Mucosa of stomach (tissue), 1 donor: ENCODE measurements around the gene ITGA1.

Source experiments
- H3K27me3 ChIP-seq: one replicate; pipeline ENCODE4 v1.7.0; 2013; ENCODE audit warnings: mild to moderate bottlenecking, low read length; ENCODE audit not compliant: control insufficient read depth, insufficient read depth
- H3K36me3 ChIP-seq: one replicate; pipeline ENCODE4 v1.7.0; 2013; ENCODE audit warnings: low read length; ENCODE audit not compliant: control insufficient read depth, insufficient read depth
- H3K4me1 ChIP-seq: one replicate; pipeline ENCODE4 v1.7.0; 2013; ENCODE audit warnings: mild to moderate bottlenecking, low read length; ENCODE audit not compliant: control insufficient read depth, insufficient read depth
- H3K4me3 ChIP-seq: one replicate; pipeline ENCODE4 v1.7.0; 2013; ENCODE audit warnings: low read length
- H3K9ac ChIP-seq: one replicate; pipeline ENCODE4 v1.7.0; 2013; ENCODE audit warnings: mild to moderate bottlenecking, low read length, moderate library complexity
- H3K9me3 ChIP-seq: one replicate; pipeline ENCODE4 v1.7.0; 2013; ENCODE audit warnings: mild to moderate bottlenecking, low read length, moderate library complexity; ENCODE audit not compliant: control insufficient read depth
- donor health status: Pancreatic carcinoma.

The ITGA1 gene

DNA sequence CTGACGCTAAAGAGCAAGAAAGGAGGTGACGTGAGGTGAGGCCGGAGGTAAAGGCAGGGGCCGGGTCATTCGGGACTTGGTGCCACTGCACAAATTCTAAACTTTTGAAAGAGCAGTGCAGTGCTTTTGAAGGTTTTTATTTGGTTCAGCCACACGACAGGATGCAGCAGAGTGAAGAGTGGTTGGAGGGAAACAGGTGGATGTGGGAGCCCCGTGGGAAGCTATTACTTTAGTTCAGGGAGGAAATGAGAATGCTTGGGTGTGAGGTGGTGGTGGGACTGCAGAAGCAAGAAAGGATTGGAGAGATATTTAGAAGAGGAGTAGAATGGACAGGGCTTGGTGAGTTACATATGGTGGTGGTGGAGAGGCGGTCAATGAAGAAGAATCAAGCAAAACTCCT lies 136.7 kb downstream of the ITGA1 start:
- Histone ChIP-seq H3K4me1 (no peaks in the 10 kb centered on the region), H3K4me3 (no peak overlapping the region), H3K27me3 (no peaks in the 10 kb centered on the region), H3K9ac (no peak overlapping the region), H3K36me3 (no peaks in the 10 kb centered on the region), H3K9me3 (no peaks in the 10 kb centered on the region)

DNA sequence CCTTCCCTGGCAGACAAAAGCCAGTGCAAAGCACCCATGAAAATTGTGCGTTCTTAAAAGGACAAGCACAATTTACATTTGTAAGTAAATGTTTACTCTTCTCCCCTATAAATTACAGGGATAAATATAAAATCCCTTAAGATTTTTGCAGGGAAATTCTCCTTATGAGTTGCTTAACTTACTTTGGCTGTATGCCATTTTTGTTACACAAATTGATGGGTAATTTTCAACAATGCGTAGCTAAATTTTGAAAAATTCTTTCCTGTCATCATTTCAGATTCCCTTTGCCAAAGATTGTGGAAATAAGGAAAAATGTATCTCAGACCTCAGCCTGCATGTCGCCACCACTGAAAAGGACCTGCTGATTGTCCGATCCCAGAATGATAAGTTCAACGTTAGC lies 137.3 kb downstream of the ITGA1 start:
- Histone ChIP-seq H3K4me3 (no peak overlapping the region), H3K36me3 (no peaks in the 10 kb centered on the region), H3K9ac (no peak overlapping the region), H3K9me3 (no peaks in the 10 kb centered on the region), H3K27me3 (no peaks in the 10 kb centered on the region), H3K4me1 (no peaks in the 10 kb centered on the region)

DNA sequence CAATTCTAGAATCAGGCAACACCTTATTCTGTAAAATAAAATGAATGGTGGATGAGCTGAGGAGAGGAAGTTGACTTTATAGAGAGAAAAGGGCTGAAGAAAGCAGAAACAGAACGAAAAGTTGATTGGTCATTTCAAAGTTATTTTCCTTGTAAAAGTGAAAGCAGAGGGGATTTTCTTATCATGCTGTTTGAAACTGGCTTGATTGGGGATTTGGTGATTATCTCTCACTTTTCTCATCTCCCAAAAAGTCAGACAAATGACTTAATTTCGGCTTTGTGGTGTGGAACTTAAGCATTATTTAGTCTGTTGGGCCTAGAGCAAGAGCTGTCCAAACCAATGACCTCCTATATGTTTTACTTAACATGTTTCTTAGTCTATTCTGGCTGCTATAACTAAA lies 141.0 kb downstream of the ITGA1 start:
- H3K4me3 ChIP-seq: no peak overlapping the region
- no peaks in the 10 kb centered on the region for H3K9me3 ChIP-seq
- no peaks in the 10 kb centered on the region for H3K27me3 ChIP-seq
- no peaks in the 10 kb centered on the region for H3K36me3 ChIP-seq
- H3K4me1 ChIP-seq: no peaks in the 10 kb centered on the region
- no peak overlapping the region for H3K9ac ChIP-seq

DNA sequence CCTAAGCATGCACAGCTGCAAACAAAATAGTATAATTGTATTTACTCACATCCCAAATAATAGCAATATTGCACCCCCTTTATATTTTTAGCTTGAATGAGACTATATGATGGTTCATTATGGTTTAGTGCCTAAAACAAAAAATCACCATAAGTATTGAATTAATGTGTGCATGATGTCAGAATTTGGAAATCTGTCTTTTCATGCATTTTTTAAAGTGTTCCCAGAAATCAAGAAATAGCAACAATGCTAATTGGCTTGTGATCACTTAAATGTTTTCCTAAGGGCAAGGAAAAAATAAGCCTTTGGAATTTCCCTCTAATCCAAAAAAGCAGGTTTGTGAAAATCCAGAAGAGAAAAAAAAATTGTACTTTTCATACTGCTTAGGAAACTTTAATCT lies 150.5 kb downstream of the ITGA1 start:
- H3K9ac ChIP-seq: no peak overlapping the region
- H3K4me3 ChIP-seq: no peak overlapping the region
- no peaks in the 10 kb centered on the region for H3K27me3 ChIP-seq
- H3K4me1 ChIP-seq: no peaks in the 10 kb centered on the region
- H3K9me3 ChIP-seq: no peaks in the 10 kb centered on the region
- no peaks in the 10 kb centered on the region for H3K36me3 ChIP-seq

DNA sequence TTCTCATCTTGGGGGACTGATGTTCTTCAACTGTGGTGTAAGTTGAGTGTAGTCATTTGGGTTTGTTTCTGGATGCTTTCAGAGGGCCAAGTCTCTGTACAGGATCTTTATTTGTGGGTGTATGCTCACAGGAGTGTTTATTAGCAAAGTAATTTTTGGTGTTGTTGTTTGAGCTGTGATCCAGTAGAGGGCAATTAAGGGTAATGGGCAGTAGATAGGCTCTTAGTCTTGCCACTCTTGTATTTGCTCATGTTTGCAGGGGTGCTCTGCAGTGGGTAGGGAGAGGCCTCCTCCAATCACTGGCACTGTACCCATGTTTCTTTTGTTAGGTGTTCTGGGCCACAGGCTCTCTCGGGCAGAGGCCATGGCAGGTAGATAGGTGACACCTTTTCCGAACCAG lies 155.6 kb downstream of the ITGA1 start:
- no peaks in the 10 kb centered on the region for H3K4me1 ChIP-seq
- H3K9ac ChIP-seq: no peak overlapping the region
- H3K9me3 ChIP-seq: no peaks in the 10 kb centered on the region
- H3K4me3 ChIP-seq: no peak overlapping the region
- H3K27me3 ChIP-seq: no peaks in the 10 kb centered on the region
- H3K36me3 ChIP-seq: no peaks in the 10 kb centered on the region

DNA sequence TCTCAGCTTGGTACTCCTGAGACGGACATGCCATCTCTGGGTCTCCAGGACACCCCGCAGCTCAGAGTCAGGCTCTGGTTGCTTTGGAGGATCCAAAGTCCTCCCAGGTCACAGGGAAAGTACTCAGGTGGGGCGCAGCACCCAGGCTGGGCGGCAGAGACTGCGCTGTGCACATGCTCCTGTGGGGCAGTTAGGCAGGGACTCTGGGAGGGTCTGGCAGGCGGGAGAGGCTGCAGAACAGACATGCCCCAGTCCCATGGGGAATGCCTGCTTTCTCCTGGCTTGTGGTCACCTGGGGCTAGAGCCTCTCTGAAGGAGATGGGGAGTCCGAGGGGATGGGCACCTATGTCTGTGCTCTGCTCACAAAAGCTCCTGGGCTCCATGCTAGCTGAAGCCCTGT lies 156.1 kb downstream of the ITGA1 start:
- Histone ChIP-seq H3K4me1 (no peaks in the 10 kb centered on the region), H3K36me3 (no peaks in the 10 kb centered on the region), H3K27me3 (no peaks in the 10 kb centered on the region), H3K9ac (no peak overlapping the region), H3K4me3 (no peak overlapping the region), H3K9me3 (no peaks in the 10 kb centered on the region)

DNA sequence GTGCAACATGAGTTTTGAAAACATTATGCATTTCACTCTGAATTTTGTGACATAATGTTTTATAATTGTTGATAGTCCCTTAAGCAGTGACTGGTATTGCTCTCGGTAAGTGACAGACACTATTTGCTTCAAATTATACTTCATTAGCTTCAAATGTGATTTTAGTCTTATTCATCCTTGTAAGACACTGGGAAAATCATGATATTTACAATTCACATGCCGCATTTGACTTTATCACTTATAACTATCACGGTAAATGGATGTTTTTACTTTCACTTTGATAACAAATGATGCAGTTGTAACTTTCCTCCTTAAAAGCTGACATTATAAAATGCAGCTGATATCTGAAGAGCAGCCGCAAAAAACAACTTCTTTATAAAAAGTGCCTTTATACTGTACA lies 157.3 kb downstream of the ITGA1 start:
- H3K36me3 ChIP-seq: no peaks in the 10 kb centered on the region
- no peaks in the 10 kb centered on the region for H3K4me1 ChIP-seq
- no peak overlapping the region for H3K4me3 ChIP-seq
- peak overlapping the region; percentile 35 for H3K9ac ChIP-seq
- H3K27me3 ChIP-seq: no peaks in the 10 kb centered on the region
- H3K9me3 ChIP-seq: no peaks in the 10 kb centered on the region

DNA sequence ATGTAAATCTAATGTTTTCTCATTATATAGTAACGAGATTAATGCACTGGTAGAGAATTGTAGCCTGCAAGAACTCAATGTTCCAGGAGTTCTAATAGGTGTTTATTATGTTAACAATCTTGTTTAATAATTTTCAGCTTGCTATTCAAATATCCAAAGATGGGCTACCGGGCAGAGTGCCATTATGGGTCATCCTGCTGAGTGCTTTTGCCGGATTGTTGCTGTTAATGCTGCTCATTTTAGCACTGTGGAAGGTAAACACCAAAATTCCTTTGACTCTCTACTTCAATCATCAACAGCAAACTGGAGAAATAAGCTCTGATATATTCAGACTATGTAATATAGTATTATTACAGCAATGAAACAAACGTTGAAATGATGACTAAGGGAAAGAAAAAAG lies 159.5 kb downstream of the ITGA1 start:
- Histone ChIP-seq H3K9ac (no peak overlapping the region), H3K36me3 (no peaks in the 10 kb centered on the region)

DNA sequence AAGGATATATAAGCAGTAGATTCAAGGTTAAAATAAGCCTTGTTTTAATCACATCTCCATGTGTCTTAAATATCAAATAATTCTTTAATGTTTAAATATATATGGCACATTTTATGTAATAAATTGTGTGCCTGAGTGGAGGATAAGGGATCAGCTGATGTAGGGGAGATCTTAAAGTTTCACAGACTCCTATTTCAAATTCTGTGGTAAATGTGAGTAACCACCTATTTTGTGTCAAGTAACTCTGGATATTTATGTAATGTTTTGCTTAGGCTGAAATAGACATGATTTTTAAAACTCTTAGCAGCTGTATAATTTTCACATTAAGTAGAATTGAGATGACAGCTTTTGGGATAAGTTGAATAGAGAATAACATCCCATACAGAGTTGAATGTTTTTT lies 160.1 kb downstream of the ITGA1 start:
- Histone ChIP-seq H3K4me3 (no peak overlapping the region), H3K9ac (no peak overlapping the region), H3K27me3 (no peaks in the 10 kb centered on the region), H3K4me1 (no peaks in the 10 kb centered on the region), H3K9me3 (no peaks in the 10 kb centered on the region), H3K36me3 (no peaks in the 10 kb centered on the region)

More for the DNA sequence above, 159.5 kb downstream of the ITGA1 start:
- no peaks in the 10 kb centered on the region for H3K4me1 ChIP-seq
- H3K27me3 ChIP-seq: no peaks in the 10 kb centered on the region
- H3K9me3 ChIP-seq: no peaks in the 10 kb centered on the region
- H3K4me3 ChIP-seq: no peak overlapping the region

DNA sequence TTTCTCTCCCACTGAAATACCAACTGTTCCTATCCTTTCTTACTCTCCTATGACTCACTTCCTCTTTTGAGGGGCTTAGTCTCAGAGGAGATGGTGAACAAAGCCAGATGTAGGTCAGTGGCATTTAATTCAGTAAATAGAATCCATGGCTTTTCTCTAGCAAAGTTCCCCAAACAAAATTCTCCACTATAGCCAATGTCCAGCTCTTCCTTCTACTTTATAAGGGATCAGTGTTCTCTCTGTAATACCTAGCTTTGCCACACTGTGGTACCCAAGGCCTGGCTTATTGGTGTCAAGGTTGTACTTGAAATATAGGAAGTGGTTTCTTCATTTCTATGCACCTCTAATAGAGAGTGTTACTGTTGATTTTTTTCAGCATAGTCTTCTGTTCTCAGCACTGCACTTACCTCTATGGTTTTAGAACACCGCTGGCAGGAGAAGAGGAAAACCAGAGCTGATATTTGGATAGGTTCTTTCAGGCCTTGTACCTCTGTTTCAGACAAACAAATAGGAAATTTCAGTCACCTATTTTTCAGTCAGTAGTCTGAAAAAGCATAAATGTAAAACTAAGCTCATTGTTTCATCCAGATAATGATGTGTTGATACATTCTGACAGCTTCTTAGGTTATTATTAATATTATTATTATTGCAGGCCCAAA lies 160.8 kb downstream of the ITGA1 start:
- Histone ChIP-seq H3K4me3 (no peak overlapping the region), H3K9me3 (no peaks in the 10 kb centered on the region), H3K9ac (no peak overlapping the region), H3K27me3 (no peaks in the 10 kb centered on the region), H3K4me1 (no peaks in the 10 kb centered on the region), H3K36me3 (no peaks in the 10 kb centered on the region)

DNA sequence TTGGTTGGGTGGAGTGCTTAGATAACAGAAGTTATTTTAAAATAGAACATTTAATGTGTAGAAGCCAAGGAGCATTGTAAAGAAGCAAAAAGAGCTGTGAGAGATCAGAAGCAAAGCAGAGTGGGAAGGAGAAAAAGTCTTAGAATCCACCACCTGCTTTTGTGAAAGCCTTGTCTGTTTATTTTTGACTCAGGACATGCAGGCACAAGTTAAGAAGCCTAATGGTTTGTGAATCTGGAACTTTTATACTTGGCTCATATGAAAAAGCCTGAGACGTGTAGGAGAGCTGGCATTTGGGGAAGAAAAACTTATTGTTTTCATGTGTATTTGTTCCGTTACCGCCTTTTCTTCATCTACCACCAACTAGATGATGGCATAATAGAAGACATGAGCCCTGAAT lies 163.0 kb downstream of the ITGA1 start:
- Histone ChIP-seq H3K36me3 (no peaks in the 10 kb centered on the region), H3K4me1 (no peaks in the 10 kb centered on the region), H3K4me3 (no peak overlapping the region), H3K9ac (no peak overlapping the region), H3K9me3 (no peaks in the 10 kb centered on the region), H3K27me3 (no peaks in the 10 kb centered on the region)

DNA sequence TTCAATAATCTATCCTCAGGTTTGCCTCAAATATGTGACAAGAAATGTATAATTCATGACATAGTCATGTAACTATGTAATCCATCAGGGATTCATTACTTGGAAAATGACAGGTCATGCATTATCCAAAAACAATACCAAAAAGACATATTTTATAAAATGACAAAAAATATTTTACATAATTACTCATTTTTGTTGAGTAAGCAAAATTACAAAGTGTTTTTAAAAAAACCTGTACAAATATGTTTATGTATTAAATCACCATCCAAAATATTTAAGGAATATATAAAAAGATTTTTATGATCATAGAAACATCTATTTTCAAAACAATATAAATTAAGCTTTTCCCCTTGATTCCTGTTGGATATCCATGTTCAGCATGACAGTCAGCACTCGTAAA lies 164.8 kb downstream of the ITGA1 start:
- Histone ChIP-seq H3K27me3 (no peaks in the 10 kb centered on the region), H3K4me3 (no peak overlapping the region), H3K4me1 (no peaks in the 10 kb centered on the region), H3K36me3 (no peaks in the 10 kb centered on the region), H3K9me3 (no peaks in the 10 kb centered on the region), H3K9ac (no peak overlapping the region)

DNA sequence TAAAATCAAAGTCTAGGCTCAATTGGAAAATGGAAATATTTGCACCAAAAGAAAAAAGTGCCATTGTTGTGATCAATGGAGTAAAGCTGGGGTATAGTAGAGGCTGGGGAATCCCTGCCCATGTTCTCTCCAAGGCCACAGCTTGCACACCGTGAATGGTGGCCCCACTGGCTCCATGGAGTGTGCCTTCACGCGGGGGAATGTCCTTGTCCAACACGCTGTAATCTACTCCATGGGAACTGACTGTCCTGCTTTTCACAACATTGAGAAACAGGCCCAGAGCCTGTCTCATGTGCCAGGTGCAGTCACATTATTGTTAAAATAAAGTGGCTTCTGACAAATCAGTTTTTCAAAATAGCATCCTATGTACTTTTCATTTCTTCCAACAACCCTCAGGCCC lies 168.3 kb downstream of the ITGA1 start:
- Histone ChIP-seq H3K4me1 (no peaks in the 10 kb centered on the region), H3K9ac (no peak overlapping the region), H3K27me3 (no peaks in the 10 kb centered on the region), H3K9me3 (no peaks in the 10 kb centered on the region), H3K36me3 (no peaks in the 10 kb centered on the region), H3K4me3 (no peak overlapping the region)
